Right lobe of liver (tissue), 4 donors: ENCODE results near the gene MRFAP1L1.

ENCODE experiments used
- POLR2A ChIP-seq: fragments of 450-650 bp; IDR thresholded peaks from one replicate; pipeline ENCODE4 v1.6.1; 2017; ENCODE audit warnings: antibody characterized with exemption, mild to moderate bottlenecking
- TF ChIP-seq, protein P1 (sequence below), 4 donors: fragments of 200-600 bp in 3 of 4; fragments of 450-650 bp in 1 of 4; IDR thresholded peaks; one replicate each; pipeline versions ENCODE4 v1.5.1 to v1.8.0; 2016 to 2022; ENCODE audit warnings: antibody characterized with exemption in 4 of 4, mild to moderate bottlenecking in 2 of 4
- donor health status: DM: no; HTN: no; CAD: no.
- donor health status: DM: no; HTN: no; CAD: no.
- donor health status: DM: no; HTN: yes; CAD: no.

DNA sequence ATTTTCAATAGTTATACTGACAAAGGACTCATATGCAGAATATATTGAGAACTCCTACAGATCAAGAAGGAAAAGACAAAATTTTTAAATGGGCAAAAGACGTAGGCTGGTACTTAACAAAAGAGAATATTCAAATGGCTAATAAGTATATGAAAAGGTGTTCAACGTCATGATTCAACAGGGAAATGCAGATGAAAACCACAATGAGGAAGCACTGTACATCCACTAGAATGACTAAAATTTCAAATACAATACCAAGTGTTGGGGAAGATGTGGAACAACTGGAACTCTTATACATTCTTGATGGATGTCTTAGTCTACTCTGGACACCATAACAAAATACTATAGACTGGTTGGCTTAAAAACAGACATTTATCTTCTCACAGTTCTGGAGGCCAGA is 1.3 kb upstream of the MRFAP1L1 start:
- TF ChIP-seq, protein P1, sequence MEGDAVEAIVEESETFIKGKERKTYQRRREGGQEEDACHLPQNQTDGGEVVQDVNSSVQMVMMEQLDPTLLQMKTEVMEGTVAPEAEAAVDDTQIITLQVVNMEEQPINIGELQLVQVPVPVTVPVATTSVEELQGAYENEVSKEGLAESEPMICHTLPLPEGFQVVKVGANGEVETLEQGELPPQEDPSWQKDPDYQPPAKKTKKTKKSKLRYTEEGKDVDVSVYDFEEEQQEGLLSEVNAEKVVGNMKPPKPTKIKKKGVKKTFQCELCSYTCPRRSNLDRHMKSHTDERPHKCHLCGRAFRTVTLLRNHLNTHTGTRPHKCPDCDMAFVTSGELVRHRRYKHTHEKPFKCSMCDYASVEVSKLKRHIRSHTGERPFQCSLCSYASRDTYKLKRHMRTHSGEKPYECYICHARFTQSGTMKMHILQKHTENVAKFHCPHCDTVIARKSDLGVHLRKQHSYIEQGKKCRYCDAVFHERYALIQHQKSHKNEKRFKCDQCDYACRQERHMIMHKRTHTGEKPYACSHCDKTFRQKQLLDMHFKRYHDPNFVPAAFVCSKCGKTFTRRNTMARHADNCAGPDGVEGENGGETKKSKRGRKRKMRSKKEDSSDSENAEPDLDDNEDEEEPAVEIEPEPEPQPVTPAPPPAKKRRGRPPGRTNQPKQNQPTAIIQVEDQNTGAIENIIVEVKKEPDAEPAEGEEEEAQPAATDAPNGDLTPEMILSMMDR (IDR thresholded peaks at IDR 0.05), result no peak
- no peak for TF ChIP-seq POLR2A
